HG02870 (cell line): ENCODE measurements around the gene DAP.
"Not testable (repeated sequence)": the region's sequence is repeated elsewhere in the genome, so short reads cannot be mapped to it uniquely, and the experiment has no call there.

Source experiments
- ATAC-seq: cut with Tn5 transposase; IDR thresholded peaks from one replicate; pipeline ENCODE4 v1.9.1; 2021; ENCODE audit warnings: mild to moderate bottlenecking, moderate library complexity; ENCODE audit not compliant: unreplicated experiment

DAP gene

GRCh38 chr5:10761185-10761932 lies at the start of gene DAP:
Gene DAP, minus strand, starts transcription at chr5:10761234. Its CDS starts 166 bp downstream, at chr5:10761068.
- peak; percentile 71 for ATAC-seq

GRCh38 chr5:10808347-10809226 lies 47.6 kb upstream of the DAP start:
- no peak for ATAC-seq

- no peak for ATAC-seq
These were observed 41.1 kb upstream of the DAP start for GRCh38 chr5:10801931-10802666.

GRCh38 chr5:10800852-10801251 lies 39.8 kb upstream of the DAP start:
- no peak for ATAC-seq

GRCh38 chr5:10797261-10797660 lies 36.2 kb upstream of the DAP start:
- ATAC-seq: no peak

- no peak for ATAC-seq
These were observed 32.8 kb upstream of the DAP start for GRCh38 chr5:10793785-10794184.

- ATAC-seq: no peak
These were observed 31.3 kb upstream of the DAP start for GRCh38 chr5:10792336-10792735.

GRCh38 chr5:10789726-10790125 lies 28.7 kb upstream of the DAP start:
- no peak for ATAC-seq

GRCh38 chr5:10789021-10789420 lies 28.0 kb upstream of the DAP start:
- no peak for ATAC-seq

- ATAC-seq: no peak
These were observed 27.3 kb upstream of the DAP start for GRCh38 chr5:10788358-10788757.

- no peak for ATAC-seq
These were observed 25.8 kb upstream of the DAP start for GRCh38 chr5:10786835-10787234.

GRCh38 chr5:10780208-10780607 lies 19.2 kb upstream of the DAP start:
- ATAC-seq: not testable (repeated sequence)

GRCh38 chr5:10779592-10779991 lies 18.6 kb upstream of the DAP start:
- no peak for ATAC-seq

GRCh38 chr5:10778179-10778910 lies 17.3 kb upstream of the DAP start:
- no peak for ATAC-seq

GRCh38 chr5:10775646-10776045 lies 14.6 kb upstream of the DAP start:
- peak; percentile 59 for ATAC-seq

GRCh38 chr5:10772901-10773585 lies 12.0 kb upstream of the DAP start:
- no peak for ATAC-seq

- ATAC-seq: no peak
These were observed 7.4 kb upstream of the DAP start for GRCh38 chr5:10768328-10768899.

GRCh38 chr5:10762776-10763500 lies 1.9 kb upstream of the DAP start:
- ATAC-seq: no peak
